GM18858 (cell line): ENCODE results near the gene IL1RAPL1.

Experiments used
- ATAC-seq: cut with Tn5 transposase; IDR thresholded peaks from one replicate; pipeline ENCODE4 v1.9.1; 2021; ENCODE audit not compliant: unreplicated experiment

The IL1RAPL1 gene

GRCh38 chrX:29851857-29852605, 1264.8 kb downstream of the IL1RAPL1 start:
- no peak for ATAC-seq

- ATAC-seq, result no peak
Observed at GRCh38 chrX:29852767-29853166, 1265.5 kb downstream of the IL1RAPL1 start.

DNA sequence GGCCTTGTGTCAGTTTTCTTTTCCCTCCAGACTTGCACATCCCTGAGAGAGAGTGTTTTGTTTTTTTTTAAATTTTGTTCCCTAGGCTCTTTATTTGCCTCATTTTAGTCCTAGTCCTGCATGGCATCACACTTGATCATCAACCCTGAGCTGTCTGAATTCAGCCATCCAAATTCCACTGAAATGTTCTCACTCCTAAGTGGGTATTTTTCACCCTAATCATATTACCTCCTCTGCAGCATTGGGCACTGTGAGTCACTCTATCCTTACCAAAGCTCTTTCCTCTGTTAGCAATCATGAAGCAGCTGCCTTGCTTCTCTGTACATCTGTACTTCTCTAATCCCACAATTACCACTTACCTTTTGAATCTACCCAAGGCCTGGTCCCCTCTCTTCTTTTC, 1271.5 kb downstream of the IL1RAPL1 start:
- no peak for ATAC-seq

- peak; percentile 47 for ATAC-seq
Observed at GRCh38 chrX:29862126-29862677, 1275.0 kb downstream of the IL1RAPL1 start.

DNA sequence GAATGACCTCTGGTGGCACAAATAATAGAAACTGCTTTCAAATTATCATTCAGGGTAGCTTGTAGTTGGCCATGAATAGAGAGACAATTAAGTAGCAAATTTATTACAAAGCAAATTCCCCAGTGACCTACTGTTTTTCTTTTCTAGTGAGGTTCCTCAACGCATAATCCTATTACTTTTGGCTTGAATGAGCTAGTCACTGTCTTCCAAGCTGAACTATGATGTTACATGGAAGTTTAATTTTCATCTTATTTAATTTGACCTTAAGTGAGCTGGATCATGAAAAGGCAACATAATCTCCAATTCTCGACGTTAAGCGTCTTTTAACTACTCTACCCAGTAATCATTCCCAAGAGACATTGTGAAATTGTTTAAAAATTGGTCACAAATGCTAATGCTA, 1280.7 kb downstream of the IL1RAPL1 start:
- ATAC-seq, result no peak

DNA sequence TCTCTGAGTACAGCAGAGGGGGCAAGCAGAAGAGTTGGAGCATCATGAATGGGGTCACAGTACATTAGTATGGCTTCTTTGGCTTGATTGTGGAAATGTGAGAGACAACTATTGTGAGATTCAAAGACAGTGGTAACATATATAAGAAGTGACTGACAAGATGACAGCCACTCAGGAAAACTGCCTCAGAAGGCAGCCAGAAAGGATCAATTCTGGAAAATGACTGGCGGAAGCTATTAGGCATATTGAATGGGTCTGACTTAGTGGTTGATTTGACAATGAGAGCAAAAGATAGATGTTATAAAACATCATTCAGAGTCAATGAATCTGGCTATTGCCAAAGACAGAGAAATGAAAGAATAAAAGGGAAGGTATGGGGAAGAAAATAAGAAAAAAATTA, 1282.6 kb downstream of the IL1RAPL1 start:
- ATAC-seq, result no peak

DNA sequence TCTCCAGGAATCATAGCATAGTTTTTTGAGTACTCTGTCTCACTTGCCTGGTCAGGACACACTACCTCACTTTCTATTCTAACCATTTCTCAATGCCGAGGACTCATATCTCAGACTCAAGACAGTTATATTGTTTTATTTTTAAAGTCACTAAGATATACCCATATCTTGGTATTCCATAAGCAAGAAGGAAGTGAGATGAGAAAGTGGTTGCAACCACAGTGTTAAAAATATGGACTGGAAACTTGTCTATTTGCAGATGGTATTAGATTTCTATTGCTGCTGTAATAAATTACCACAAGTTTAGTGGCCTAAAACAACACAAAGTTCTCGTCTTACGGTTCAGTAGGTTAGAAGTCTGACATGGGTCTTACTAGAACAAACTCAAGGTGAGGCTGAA, 1283.4 kb downstream of the IL1RAPL1 start:
- peak; percentile 75 for ATAC-seq

DNA sequence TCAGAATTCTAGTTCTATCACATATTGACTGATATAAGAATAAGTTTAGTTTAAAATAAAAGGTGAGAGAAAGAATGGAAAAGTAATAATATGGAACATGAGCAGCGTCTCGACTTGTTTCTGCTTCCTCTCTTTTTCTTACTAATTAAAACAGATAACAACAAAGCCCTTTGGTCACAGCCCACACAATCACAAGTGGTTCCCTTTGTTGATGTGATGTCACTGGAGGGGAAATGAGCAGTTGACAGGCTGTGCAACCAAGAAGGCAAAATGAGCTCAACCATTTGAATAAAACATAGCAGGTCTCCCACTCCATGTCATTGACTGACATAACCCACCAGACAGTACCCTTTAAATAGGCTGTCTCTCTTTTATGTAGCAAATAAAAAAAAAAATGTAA, 1285.6 kb downstream of the IL1RAPL1 start:
- ATAC-seq, result no peak

GRCh38 chrX:29876733-29877132, 1289.5 kb downstream of the IL1RAPL1 start:
- no peak for ATAC-seq

- ATAC-seq, result no peak
Observed at GRCh38 chrX:29880977-29881376, 1293.7 kb downstream of the IL1RAPL1 start.

DNA sequence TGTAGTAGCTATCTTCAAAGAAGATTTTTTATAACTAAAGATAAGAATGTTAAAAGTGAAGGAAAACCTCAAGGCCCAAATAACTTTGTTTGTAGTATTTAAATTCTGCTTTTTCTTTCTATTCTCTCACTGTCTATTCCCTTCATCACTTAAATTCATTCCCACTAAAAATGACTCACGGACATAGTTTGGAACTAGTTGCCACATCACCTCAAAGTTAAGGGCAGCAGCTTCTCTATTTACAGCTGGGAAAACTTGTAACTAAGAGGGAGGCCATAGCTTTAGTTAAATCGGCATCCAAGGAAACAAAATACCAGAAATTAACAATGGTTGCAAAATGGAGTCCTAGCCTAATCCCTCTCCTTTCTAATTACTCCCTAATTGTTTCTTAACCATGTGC, 1302.8 kb downstream of the IL1RAPL1 start:
- ATAC-seq, result no peak

- ATAC-seq, result peak; percentile 48
Observed at GRCh38 chrX:29890646-29891200, 1303.5 kb downstream of the IL1RAPL1 start.

DNA sequence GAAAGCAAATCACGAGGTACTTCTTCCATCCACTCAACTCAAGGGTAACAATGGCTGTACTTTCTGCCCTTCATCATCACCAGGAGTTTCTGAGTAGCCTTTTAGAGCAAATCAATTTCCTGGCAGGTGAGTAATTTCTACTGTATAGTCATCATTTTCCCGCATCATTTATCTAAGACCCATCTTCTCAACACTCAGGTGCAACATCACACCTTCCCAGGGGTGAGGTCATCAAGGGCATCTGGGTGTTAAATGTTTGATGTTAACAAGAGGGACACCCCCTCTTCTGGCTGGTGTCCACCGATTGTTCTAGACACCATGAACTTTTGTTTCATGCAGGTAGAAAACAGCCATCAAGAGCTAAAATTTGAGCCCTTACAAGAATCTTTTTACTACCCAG, 1314.8 kb downstream of the IL1RAPL1 start:
- no peak for ATAC-seq

GRCh38 chrX:29903360-29903759, 1316.1 kb downstream of the IL1RAPL1 start:
- no peak for ATAC-seq

- ATAC-seq, result no peak
Observed at GRCh38 chrX:29911673-29912072, 1324.4 kb downstream of the IL1RAPL1 start.

- no peak for ATAC-seq
Observed at GRCh38 chrX:29913647-29914046, 1326.4 kb downstream of the IL1RAPL1 start.

DNA sequence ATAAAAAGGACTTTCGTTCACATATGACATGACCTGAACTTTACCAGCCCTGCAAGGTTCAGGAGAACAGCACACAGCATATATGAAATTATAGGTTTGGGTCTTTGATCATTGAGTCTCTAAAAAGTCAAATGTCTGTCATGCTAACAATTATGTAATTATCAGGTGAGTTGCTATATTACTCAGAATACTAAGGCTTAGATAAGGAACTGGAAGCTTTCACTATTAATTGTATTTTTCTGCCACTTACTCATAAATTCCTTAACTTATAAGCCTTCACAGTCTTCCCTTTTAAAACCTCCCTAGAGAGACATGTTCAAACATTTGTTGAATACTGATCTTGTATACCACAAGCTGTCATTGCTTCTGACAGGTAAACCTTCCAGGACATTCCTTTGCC, 1335.4 kb downstream of the IL1RAPL1 start:
- ATAC-seq, result no peak

DNA sequence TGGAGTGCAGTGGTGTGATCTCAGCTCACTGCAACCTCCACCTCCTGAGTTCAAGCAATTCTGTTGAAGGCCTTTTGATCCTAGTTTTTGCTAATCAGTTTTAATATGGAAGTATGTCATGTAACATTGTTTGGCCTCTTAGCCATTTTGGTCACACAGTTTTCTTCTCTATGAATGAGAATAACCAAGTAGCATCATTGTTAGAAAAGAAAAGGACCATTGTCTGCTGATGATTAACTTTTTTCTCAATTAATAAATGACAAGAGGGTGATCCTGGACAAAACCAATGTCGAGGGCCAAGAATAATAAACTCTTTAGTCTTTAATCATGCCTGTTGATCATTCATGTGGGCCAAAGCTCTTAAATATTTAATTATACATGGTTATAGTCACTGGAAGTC, 1338.8 kb downstream of the IL1RAPL1 start:
- ATAC-seq, result no peak

GRCh38 chrX:29926659-29927058, 1339.4 kb downstream of the IL1RAPL1 start:
- no peak for ATAC-seq

- no peak for ATAC-seq
Observed at GRCh38 chrX:29935455-29935854, 1348.2 kb downstream of the IL1RAPL1 start.

DNA sequence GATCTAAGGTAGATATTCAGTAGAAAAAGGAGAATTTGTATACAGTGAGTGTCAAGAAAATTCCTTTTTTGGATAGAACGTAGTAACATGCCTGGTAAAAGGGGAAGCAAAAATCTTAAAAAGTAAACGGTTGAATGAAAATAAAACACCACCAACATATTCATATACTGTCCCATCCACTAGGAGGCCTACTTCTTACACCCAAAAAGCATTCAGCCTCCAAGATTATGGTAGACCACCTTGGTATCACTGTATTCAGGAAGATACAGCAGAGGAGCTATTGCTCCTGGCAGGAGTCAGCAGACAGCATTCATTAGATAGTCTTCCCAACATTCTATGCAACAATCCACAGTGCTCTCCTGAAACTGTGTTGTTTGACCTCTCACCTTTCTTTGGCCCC, 1353.5 kb downstream of the IL1RAPL1 start:
- ATAC-seq, result no peak

DNA sequence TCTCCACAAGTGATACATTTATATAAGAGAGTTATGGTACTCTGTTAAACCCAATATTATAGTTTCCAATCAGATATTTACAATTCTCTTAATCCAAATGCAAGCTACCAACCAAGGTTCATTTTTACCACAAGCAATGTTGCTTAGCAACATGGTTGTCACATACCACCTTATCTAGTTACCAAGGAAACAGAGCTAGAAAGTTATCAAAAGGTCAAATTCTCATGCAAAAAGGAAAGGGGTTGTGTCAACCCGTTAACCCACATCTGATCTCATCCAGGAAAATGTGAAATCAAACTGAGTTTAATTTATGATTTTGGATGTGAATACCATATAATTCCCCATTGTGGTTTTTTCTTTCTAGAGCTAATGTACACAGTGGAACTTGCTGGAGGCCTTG, 1354.0 kb downstream of the IL1RAPL1 start:
- ATAC-seq, result no peak

GRCh38 chrX:29947225-29947624, 1360.0 kb downstream of the IL1RAPL1 start:
- no peak for ATAC-seq
